ENCODE results near the gene CACNB2. TPM values are rescaled to one million over a fixed set of nuclear protein-coding genes. Genes with fewer than 3 reads are reported as not detected.

Gene CACNB2
- total RNA-seq, 2 donors from 2014 or later, result 1.9 to 4.6 TPM

- no peaks in the 10 kb centered on the region for H3K9me3 Mint-ChIP-seq
- H3K27ac Mint-ChIP-seq, result no peak overlapping the region
- no peak for DNase-seq
- no peak for TF ChIP-seq CTCF (conservative IDR thresholded peaks at IDR 0.05)
- H3K4me1 Mint-ChIP-seq, result no peaks in the 10 kb centered on the region
- H3K4me3 Mint-ChIP-seq, result no peak overlapping the region
- no peak overlapping the region for H3K27ac ChIP-seq (ENCODE audit: low read depth, low read length)
- no peaks in the 10 kb centered on the region for H3K27me3 ChIP-seq (ENCODE audit: control insufficient read depth, insufficient read depth, low read length, poor library complexity, severe bottlenecking)
- H3K36me3 Mint-ChIP-seq (ENCODE audit: low read depth), result peaks cover 38% of the 10 kb centered on the region
- H3K27me3 Mint-ChIP-seq (ENCODE audit: insufficient read depth), result no peaks in the 10 kb centered on the region
- H3K4me3 ChIP-seq (ENCODE audit: low read length), result no peak overlapping the region
- H3K9ac ChIP-seq (ENCODE audit: extremely low read depth, low read length, poor library complexity, severe bottlenecking), result no peak overlapping the region
- no peaks in the 10 kb centered on the region for H3K4me1 ChIP-seq (ENCODE audit: control insufficient read depth, insufficient read depth, low read length)
- WGBS, 2 experiments (ENCODE audit: insufficient coverage in 1 of 2, insufficient read length in 1 of 2), result 87 to 89% methylated on average over 8 to 22 of the region's 22 CpGs
- H3K9me3 ChIP-seq (ENCODE audit: control insufficient read depth, low read length), result no peaks in the 10 kb centered on the region
- H3K36me3 ChIP-seq (ENCODE audit: control insufficient read depth, insufficient read depth, low read length), result peaks cover 47% of the 10 kb centered on the region
These were observed 399.1 kb downstream of the CACNB2 start for GRCh38 chr10:18539335-18539734.

GRCh38 chr10:18540195-18540594, 400.0 kb downstream of the CACNB2 start:
- no peak for TF ChIP-seq CTCF (conservative IDR thresholded peaks at IDR 0.05)
- Mint-ChIP-seq H3K27ac (no peak overlapping the region), H3K36me3 (ENCODE audit: low read depth) (peaks cover 35% of the 10 kb centered on the region), H3K4me1 (no peaks in the 10 kb centered on the region), H3K4me3 (no peak overlapping the region), H3K9me3 (no peaks in the 10 kb centered on the region), H3K27me3 (ENCODE audit: insufficient read depth) (no peaks in the 10 kb centered on the region)
- H3K36me3 ChIP-seq (ENCODE audit: control insufficient read depth, insufficient read depth, low read length), result peaks cover 48% of the 10 kb centered on the region
- H3K27ac ChIP-seq (ENCODE audit: low read depth, low read length), result no peak overlapping the region
- H3K27me3 ChIP-seq (ENCODE audit: control insufficient read depth, insufficient read depth, low read length, poor library complexity, severe bottlenecking), result no peaks in the 10 kb centered on the region
- no peak overlapping the region for H3K9ac ChIP-seq (ENCODE audit: extremely low read depth, low read length, poor library complexity, severe bottlenecking)
- H3K4me1 ChIP-seq (ENCODE audit: control insufficient read depth, insufficient read depth, low read length), result no peaks in the 10 kb centered on the region
- no peaks in the 10 kb centered on the region for H3K9me3 ChIP-seq (ENCODE audit: control insufficient read depth, low read length)
- H3K4me3 ChIP-seq (ENCODE audit: low read length), result no peak overlapping the region
- no peak for DNase-seq

- Histone ChIP-seq H3K27me3 (ENCODE audit: control insufficient read depth, insufficient read depth, low read length, poor library complexity, severe bottlenecking) (no peaks in the 10 kb centered on the region), H3K4me3 (ENCODE audit: low read length) (no peak overlapping the region), H3K36me3 (ENCODE audit: control insufficient read depth, insufficient read depth, low read length) (peaks cover 39% of the 10 kb centered on the region), H3K4me1 (ENCODE audit: control insufficient read depth, insufficient read depth, low read length) (no peaks in the 10 kb centered on the region), H3K9ac (ENCODE audit: extremely low read depth, low read length, poor library complexity, severe bottlenecking) (no peak overlapping the region), H3K27ac (ENCODE audit: low read depth, low read length) (no peak overlapping the region), H3K9me3 (ENCODE audit: control insufficient read depth, low read length) (no peaks in the 10 kb centered on the region)
- peaks cover 31% of the 10 kb centered on the region for H3K36me3 Mint-ChIP-seq (ENCODE audit: low read depth)
- no peaks in the 10 kb centered on the region for H3K9me3 Mint-ChIP-seq
- H3K4me3 Mint-ChIP-seq, result no peak overlapping the region
- no peak for TF ChIP-seq CTCF (conservative IDR thresholded peaks at IDR 0.05)
- H3K4me1 Mint-ChIP-seq, result peaks cover 2% of the 10 kb centered on the region
- no peaks in the 10 kb centered on the region for H3K27me3 Mint-ChIP-seq (ENCODE audit: insufficient read depth)
- DNase-seq, result no peak
- no peak overlapping the region for H3K27ac Mint-ChIP-seq
These were observed 402.6 kb downstream of the CACNB2 start for GRCh38 chr10:18542832-18543231.

Measured in endodermal cell (in vitro differentiated cells).